Loucy (cell line): ENCODE results near the gene KLF2.

ENCODE experiments used
- CTCF ChIP-seq: fragments of 200-600 bp; sonication (generic); conservative IDR thresholded peaks from 2 replicates; pipeline ENCODE4 v1.5.1; 2014; ENCODE audit warnings: mild to moderate bottlenecking, antibody characterized with exemption, low read length
- EZH2phosphoT487 ChIP-seq: fragments of 200-600 bp; IDR thresholded peaks from 2 replicates; pipeline ENCODE4 v1.6.1; 2018; ENCODE audit warnings: antibody characterized with exemption, mild to moderate bottlenecking, moderate library complexity, borderline replicate concordance

GRCh38 chr19:16376649-16377048 is 52.0 kb downstream of the KLF2 start:
- peak; percentile 63 for TF ChIP-seq CTCF
- no peak for TF ChIP-seq EZH2phosphoT487
